Erythroblast (primary cell): ENCODE results near the gene GABRR3.

Experiments
- GATA1 ChIP-seq: IDR thresholded peaks from 2 replicates; pipeline ENCODE4 v1.6.1; 2011; ENCODE audit warnings: low read depth, mild to moderate bottlenecking, control low read depth, low read length, moderate library complexity
- POLR2A ChIP-seq: IDR thresholded peaks from 2 replicates; pipeline ENCODE4 v1.6.1; 2011; ENCODE audit warnings: mild to moderate bottlenecking, low read length

DNA sequence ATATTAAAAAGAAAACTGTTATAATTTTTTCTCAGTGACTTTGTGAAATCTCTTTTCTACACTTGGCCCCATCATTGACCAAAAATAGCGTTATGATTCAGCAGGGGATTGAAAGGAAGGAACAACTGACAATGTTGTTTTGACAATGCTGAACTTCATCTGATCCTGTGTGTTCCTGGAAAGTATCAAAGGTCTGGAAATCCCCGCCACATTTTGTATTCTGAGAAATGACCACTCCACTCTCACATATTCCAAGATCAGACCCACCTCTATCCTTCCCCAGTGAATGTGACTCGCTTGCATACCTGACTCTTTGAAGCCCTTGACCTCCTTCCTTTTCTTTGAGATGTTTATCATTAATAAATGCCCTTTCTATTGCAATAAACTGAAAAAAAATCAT, 53.2 kb downstream of the GABRR3 start:
- TF ChIP-seq POLR2A (no peak), GATA1 (no peak)
